Right renal pelvis (tissue), 4 donors: ENCODE measurements around the gene DOCK7. TPM values are rescaled to one million over a fixed set of nuclear protein-coding genes. Genes with fewer than 3 reads are reported as not detected.
A peak's percentile ranks its signal among the peaks of the same experiment; 100 is the strongest.
"Not testable (repeated sequence)": the region's sequence is repeated elsewhere in the genome, so short reads cannot be mapped to it uniquely, and the experiment has no call there.

ENCODE experiments used
- DNase-seq, 4 donors: peaks; one replicate each; pipeline ENCODE4 v3.0.0-alpha.2; 2013; ENCODE audit warnings: low read depth in 4 of 4, low spot score in 3 of 4, missing footprints in 1 of 4
- polyA plus RNA-seq, 4 donors: library from polyadenylated mRNA; unstranded; fragments of 120-200 nt; gene quantifications; one replicate each; pipeline ENCODE4 v1.2.1, GENCODE V29; 2013; ENCODE audit not compliant: insufficient read length in 4 of 4

DOCK7 gene
- polyA plus RNA-seq, 4 donors = 44.7 to 60.0 (median 52.5) TPM

- no peak for DNase-seq
Measured at GRCh38 chr1:62539028-62539447, 149.1 kb downstream of the DOCK7 start.

- DNase-seq = no peak
Measured at GRCh38 chr1:62536865-62537264, 151.3 kb downstream of the DOCK7 start.

GRCh38 chr1:62530516-62531154, 157.6 kb downstream of the DOCK7 start:
- peak in 2 of 4 donors; percentile 4 to 14 for DNase-seq

GRCh38 chr1:62529227-62529626, 159.0 kb downstream of the DOCK7 start:
- DNase-seq = no peak

- no peak for DNase-seq
Measured at GRCh38 chr1:62528015-62528414, 160.2 kb downstream of the DOCK7 start.

- not testable (repeated sequence) for DNase-seq
Measured at GRCh38 chr1:62527346-62527745, 160.8 kb downstream of the DOCK7 start.

GRCh38 chr1:62523860-62524259, 164.3 kb downstream of the DOCK7 start:
- DNase-seq = no peak

GRCh38 chr1:62516600-62516999, 171.6 kb downstream of the DOCK7 start:
- DNase-seq = no peak

GRCh38 chr1:62514746-62515423, 173.3 kb downstream of the DOCK7 start:
- DNase-seq = peak in 2 of 4 donors; percentile 5

GRCh38 chr1:62513013-62513412, 175.2 kb downstream of the DOCK7 start:
- DNase-seq = no peak

GRCh38 chr1:62509028-62509427, 179.2 kb downstream of the DOCK7 start:
- DNase-seq = no peak

GRCh38 chr1:62508187-62508758, 179.9 kb downstream of the DOCK7 start:
- DNase-seq = peak in 2 of 4 donors; percentile 3 to 12

- no peak for DNase-seq
Measured at GRCh38 chr1:62500210-62500609, 188.0 kb downstream of the DOCK7 start.

GRCh38 chr1:62494137-62494536, 194.0 kb downstream of the DOCK7 start:
- no peak for DNase-seq

GRCh38 chr1:62493656-62494055, 194.5 kb downstream of the DOCK7 start:
- DNase-seq = no peak

- DNase-seq = no peak
Measured at GRCh38 chr1:62492521-62492920, 195.7 kb downstream of the DOCK7 start.

- no peak for DNase-seq
Measured at GRCh38 chr1:62487956-62488355, 200.2 kb downstream of the DOCK7 start.

- DNase-seq = no peak
Measured at GRCh38 chr1:62484824-62485468, 203.2 kb downstream of the DOCK7 start.

- no peak for DNase-seq
Measured at GRCh38 chr1:62481681-62482080, 206.5 kb downstream of the DOCK7 start.

GRCh38 chr1:62476525-62477219, 211.5 kb downstream of the DOCK7 start:
- no peak for DNase-seq

GRCh38 chr1:62467092-62467491, 221.1 kb downstream of the DOCK7 start:
- no peak for DNase-seq
